Measurements from ENCODE around the gene CCDC190.

CCDC190 gene

DNA sequence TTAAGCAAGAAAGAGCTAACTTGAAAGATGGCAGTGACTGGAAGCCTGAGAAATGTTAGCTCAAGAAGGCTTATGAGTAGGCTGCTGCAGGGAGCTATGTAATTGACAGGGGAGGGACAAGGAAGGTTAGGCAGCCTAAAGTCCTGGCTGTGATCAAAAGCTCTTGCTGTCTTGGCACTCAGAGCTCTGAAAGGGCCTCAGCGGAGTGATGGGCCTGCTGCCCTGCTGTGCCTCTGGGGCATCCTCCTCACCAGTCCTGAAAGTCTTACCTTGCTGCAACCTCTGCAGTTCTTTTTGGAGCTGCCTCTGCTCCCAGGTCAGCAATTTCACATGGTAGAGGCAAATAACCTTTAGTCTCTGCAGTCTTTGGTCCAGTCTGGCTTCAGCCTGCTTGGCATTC is 1.8 kb downstream of the CCDC190 start:
- Histone ChIP-seq H4K20me1 (ENCODE audit: insufficient read depth, low read length, poor library complexity, severe bottlenecking) (no peaks in the 10 kb centered on the region), H3K4me1 (ENCODE audit: insufficient read depth, low read length, poor library complexity, severe bottlenecking) (no peaks in the 10 kb centered on the region), H3K36me3 (ENCODE audit: insufficient read depth, low read length) (no peaks in the 10 kb centered on the region), H3K79me2 (ENCODE audit: insufficient read depth, low read length) (no peaks in the 10 kb centered on the region), H3K9ac (ENCODE audit: low read depth, low read length, poor library complexity, severe bottlenecking) (no peak overlapping the region), H3K4me2 (ENCODE audit: low read depth, low read length, poor library complexity, severe bottlenecking) (no peak overlapping the region), H3K9me2 (replicated peaks; ENCODE audit: low read depth, low read length) (no peaks in the 10 kb centered on the region), H3K27me3 (ENCODE audit: insufficient read depth, low read length, poor library complexity, severe bottlenecking) (no peaks in the 10 kb centered on the region), H3K9me3 (ENCODE audit: insufficient read depth, low read depth, low read length) (no peaks in the 10 kb centered on the region), H3F3A (ENCODE audit: low read depth) (no peaks in the 10 kb centered on the region), H3K4me3 (ENCODE audit: low read length, poor library complexity, severe bottlenecking) (no peak overlapping the region), H2AFZ (ENCODE audit: low read length) (no peak overlapping the region)
- TF ChIP-seq, protein P1, sequence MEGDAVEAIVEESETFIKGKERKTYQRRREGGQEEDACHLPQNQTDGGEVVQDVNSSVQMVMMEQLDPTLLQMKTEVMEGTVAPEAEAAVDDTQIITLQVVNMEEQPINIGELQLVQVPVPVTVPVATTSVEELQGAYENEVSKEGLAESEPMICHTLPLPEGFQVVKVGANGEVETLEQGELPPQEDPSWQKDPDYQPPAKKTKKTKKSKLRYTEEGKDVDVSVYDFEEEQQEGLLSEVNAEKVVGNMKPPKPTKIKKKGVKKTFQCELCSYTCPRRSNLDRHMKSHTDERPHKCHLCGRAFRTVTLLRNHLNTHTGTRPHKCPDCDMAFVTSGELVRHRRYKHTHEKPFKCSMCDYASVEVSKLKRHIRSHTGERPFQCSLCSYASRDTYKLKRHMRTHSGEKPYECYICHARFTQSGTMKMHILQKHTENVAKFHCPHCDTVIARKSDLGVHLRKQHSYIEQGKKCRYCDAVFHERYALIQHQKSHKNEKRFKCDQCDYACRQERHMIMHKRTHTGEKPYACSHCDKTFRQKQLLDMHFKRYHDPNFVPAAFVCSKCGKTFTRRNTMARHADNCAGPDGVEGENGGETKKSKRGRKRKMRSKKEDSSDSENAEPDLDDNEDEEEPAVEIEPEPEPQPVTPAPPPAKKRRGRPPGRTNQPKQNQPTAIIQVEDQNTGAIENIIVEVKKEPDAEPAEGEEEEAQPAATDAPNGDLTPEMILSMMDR (conservative IDR thresholded peaks at IDR 0.05; ENCODE audit: low read length): no peak
- TF ChIP-seq EZH2phosphoT487 (IDR thresholded peaks at IDR 0.05; ENCODE audit: borderline replicate concordance): no peak

DNA sequence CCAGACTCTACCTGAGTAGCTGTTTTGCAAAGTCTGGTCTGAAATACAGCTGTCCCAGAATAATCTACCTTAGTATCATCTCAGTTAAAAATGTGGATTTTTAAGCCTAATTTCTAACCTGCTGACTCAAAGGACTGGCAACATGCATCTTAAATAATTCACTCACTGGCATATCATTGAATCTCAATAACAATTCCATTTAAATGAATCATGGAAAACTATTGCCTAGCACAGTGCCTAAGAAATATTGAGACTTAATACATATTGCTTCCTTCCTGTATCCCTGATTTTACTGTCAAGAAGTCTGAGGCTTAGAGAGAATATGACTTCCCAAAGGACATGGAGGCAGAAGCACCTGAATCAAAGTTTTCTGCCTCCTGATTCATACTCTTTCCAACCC is 3.1 kb downstream of the CCDC190 start:
- Histone ChIP-seq H3K4me3 (ENCODE audit: low read length, poor library complexity, severe bottlenecking) (no peak overlapping the region), H3K27me3 (ENCODE audit: insufficient read depth, low read length, poor library complexity, severe bottlenecking) (no peaks in the 10 kb centered on the region), H3K4me2 (ENCODE audit: low read depth, low read length, poor library complexity, severe bottlenecking) (no peak overlapping the region), H3K4me1 (ENCODE audit: insufficient read depth, low read length, poor library complexity, severe bottlenecking) (no peaks in the 10 kb centered on the region), H3K9me2 (replicated peaks; ENCODE audit: low read depth, low read length) (no peaks in the 10 kb centered on the region), H3K79me2 (ENCODE audit: insufficient read depth, low read length) (no peaks in the 10 kb centered on the region), H3K36me3 (ENCODE audit: insufficient read depth, low read length) (no peaks in the 10 kb centered on the region), H3K9me3 (ENCODE audit: insufficient read depth, low read depth, low read length) (no peaks in the 10 kb centered on the region), H2AFZ (ENCODE audit: low read length) (no peak overlapping the region), H3F3A (ENCODE audit: low read depth) (no peaks in the 10 kb centered on the region), H4K20me1 (ENCODE audit: insufficient read depth, low read length, poor library complexity, severe bottlenecking) (no peaks in the 10 kb centered on the region), H3K9ac (ENCODE audit: low read depth, low read length, poor library complexity, severe bottlenecking) (no peak overlapping the region)
- TF ChIP-seq, protein P1 (conservative IDR thresholded peaks at IDR 0.05; ENCODE audit: low read length): no peak
- TF ChIP-seq EZH2phosphoT487 (IDR thresholded peaks at IDR 0.05; ENCODE audit: borderline replicate concordance): no peak

DNA sequence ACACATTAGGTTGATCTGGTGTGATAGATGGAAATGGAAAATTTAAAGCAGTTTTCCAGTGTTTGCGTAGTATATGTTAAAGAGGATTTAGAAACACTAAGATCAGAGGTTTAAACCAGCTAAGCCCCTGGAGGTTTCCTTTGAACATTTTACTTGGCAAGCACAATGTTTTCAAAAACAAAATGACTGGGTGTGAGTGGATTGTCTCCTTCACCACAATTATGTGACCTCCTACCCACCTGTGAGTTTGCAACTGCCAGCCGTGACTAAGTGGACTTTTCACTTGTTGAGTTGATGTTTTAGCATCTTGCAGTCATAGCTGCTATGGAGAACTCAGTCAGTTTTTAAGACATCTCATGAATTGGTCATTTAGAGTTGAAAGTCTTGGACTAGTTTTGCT is 4.7 kb downstream of the CCDC190 start:
- TF ChIP-seq, protein P1 (conservative IDR thresholded peaks at IDR 0.05; ENCODE audit: low read length): no peak
- no peak for TF ChIP-seq EZH2phosphoT487 (IDR thresholded peaks at IDR 0.05; ENCODE audit: borderline replicate concordance)
- Histone ChIP-seq H3K9me3 (ENCODE audit: insufficient read depth, low read depth, low read length) (no peaks in the 10 kb centered on the region), H4K20me1 (ENCODE audit: insufficient read depth, low read length, poor library complexity, severe bottlenecking) (no peaks in the 10 kb centered on the region), H3K4me2 (ENCODE audit: low read depth, low read length, poor library complexity, severe bottlenecking) (no peak overlapping the region), H3K9me2 (replicated peaks; ENCODE audit: low read depth, low read length) (no peaks in the 10 kb centered on the region), H3K9ac (ENCODE audit: low read depth, low read length, poor library complexity, severe bottlenecking) (no peak overlapping the region), H3F3A (ENCODE audit: low read depth) (no peaks in the 10 kb centered on the region), H3K4me3 (ENCODE audit: low read length, poor library complexity, severe bottlenecking) (no peak overlapping the region), H3K4me1 (ENCODE audit: insufficient read depth, low read length, poor library complexity, severe bottlenecking) (no peaks in the 10 kb centered on the region), H3K79me2 (ENCODE audit: insufficient read depth, low read length) (no peaks in the 10 kb centered on the region), H3K27me3 (ENCODE audit: insufficient read depth, low read length, poor library complexity, severe bottlenecking) (no peaks in the 10 kb centered on the region), H2AFZ (ENCODE audit: low read length) (no peak overlapping the region), H3K36me3 (ENCODE audit: insufficient read depth, low read length) (no peaks in the 10 kb centered on the region)
